HCT116 (cell line): Measurements from ENCODE around the gene NKX2-2. TPM values are rescaled to one million over a fixed set of nuclear protein-coding genes. Genes with fewer than 3 reads are reported as not detected.

ENCODE experiments used
- ATAC-seq: fragments of 200-7000 bp; cut with Tn5 transposase; 2 replicates; pipeline ENCODE4 v1.9.1; 2020; ENCODE audit warnings: mild to moderate bottlenecking, moderate library complexity
- BruUV-seq: library from RNA; stranded (reverse); fragments of 400-500 nt; replicated peaks from 2 replicates; lab custom pipeline; 2021; lab: Mats Ljungman, UMichigan
- CTCF ChIA-PET: fragments of 300-600 bp; sonication (Branson Sonifier 250); formaldehyde crosslinking; loops from one replicate; lab custom pipeline; 2021; ENCODE audit warnings: antibody characterized with exemption; lab: Charles Lee
- POLR2A ChIA-PET: fragments of 300-600, 350-600 bp; sonication (Branson Sonifier 250); formaldehyde crosslinking; loops from one replicate; lab custom pipeline; 2021; ENCODE audit warnings: antibody characterized with exemption; lab: Charles Lee
- RAD21 ChIA-PET, 2 experiments: fragments of 300-600 bp; sonication (Branson Sonifier 250); formaldehyde crosslinking; loops; one replicate each; lab custom pipeline; 2023; ENCODE audit warnings: low total read pairs in 2 of 2; ENCODE audit not compliant: uncharacterized antibody in 2 of 2, unreplicated experiment in 2 of 2, low non-redundant PET in 1 of 2; lab: Charles Lee
- DNase-seq: peaks from one replicate; pipeline ENCODE4 v3.0.0-alpha.2; 2010; ENCODE audit warnings: low read depth, low spot score
- H2AFZ ChIP-seq: fragments of 200-600 bp; shearing (Covaris generic), sonication (generic); 2 replicates; pipeline ENCODE4 v1.6.1; 2017; ENCODE audit warnings: low read depth, mixed run types, mixed read lengths, antibody characterized with exemption, low read length; ENCODE audit not compliant: poor library complexity, severe bottlenecking
- H3K27ac ChIP-seq: 2 replicates; pipeline ENCODE4 v1.5.1; 2012; ENCODE audit warnings: low read depth, low read length
- H3K27me3 ChIP-seq: fragments of 200-600 bp; sonication (generic); 2 replicates; pipeline ENCODE4 v1.6.1; 2016; ENCODE audit warnings: mixed run types, low read length, mixed read lengths; ENCODE audit not compliant: insufficient read depth
- H3K36me3 ChIP-seq, 2 experiments: fragments of 200-500 bp in 1 of 2; fragments of 200-600 bp in 1 of 2; sonication (Bioruptor generic) in 1 of 2; sonication (generic) in 1 of 2; 2 replicates each; pipeline versions ENCODE4 v1.5.1 to v1.6.1; 2014 to 2016; ENCODE audit warnings: low read length in 2 of 2, inconsistent platforms in 1 of 2, mixed read lengths in 1 of 2, mixed run types in 1 of 2; ENCODE audit not compliant: insufficient read depth in 2 of 2, control insufficient read depth in 1 of 2
- H3K4me1 ChIP-seq, 2 experiments: fragments of 200-600 bp in 1 of 2; sonication (generic) in 1 of 2; 2 replicates each; pipeline versions ENCODE4 v1.5.1 to v1.6.1; 2012 to 2017; ENCODE audit warnings: low read length in 2 of 2, inconsistent platforms in 1 of 2, mild to moderate bottlenecking in 1 of 2, mixed read lengths in 1 of 2, mixed run types in 1 of 2, moderate library complexity in 1 of 2; ENCODE audit not compliant: insufficient read depth in 2 of 2, control insufficient read depth in 1 of 2
- H3K4me2 ChIP-seq: fragments of 200-600 bp; sonication (generic); 2 replicates; pipeline ENCODE4 v1.6.1; 2017; ENCODE audit warnings: mixed run types, low read length, mixed read lengths
- H3K4me3 ChIP-seq, 2 experiments: fragments of 200-600 bp in 1 of 2; sonication (generic) in 1 of 2; replicated peaks in 1 of 2; 2 replicates each; pipeline ENCODE4 v1.5.1; 2011 to 2016; ENCODE audit warnings: low read length in 2 of 2, control low read depth in 1 of 2, low read depth in 1 of 2, mild to moderate bottlenecking in 1 of 2, mixed read lengths in 1 of 2, mixed run types in 1 of 2
- H3K79me2 ChIP-seq: fragments of 200-600 bp; sonication (generic); 2 replicates; pipeline ENCODE4 v1.6.1; 2017; ENCODE audit warnings: mild to moderate bottlenecking, mixed run types, low read length, moderate library complexity, mixed read lengths; ENCODE audit not compliant: insufficient read depth
- H3K9ac ChIP-seq: fragments of 200-600 bp; sonication (generic); 2 replicates; pipeline ENCODE4 v1.6.1; 2016; ENCODE audit warnings: low read length, mixed read lengths
- H3K9me2 ChIP-seq: fragments of 200-600 bp; sonication (generic), shearing (Covaris generic); 2 replicates; pipeline ENCODE4 v1.6.1; 2017; ENCODE audit warnings: mixed run types, mild to moderate bottlenecking, moderate library complexity; ENCODE audit not compliant: insufficient read depth
- H3K9me3 ChIP-seq, 2 experiments: fragments of 200-500 bp in 1 of 2; fragments of 200-600 bp in 1 of 2; sonication (Bioruptor generic) in 1 of 2; sonication (generic) in 1 of 2; 2 replicates each; pipeline ENCODE4 v1.6.1; 2014 to 2017; ENCODE audit warnings: low read length in 2 of 2, mixed read lengths in 2 of 2, inconsistent platforms in 1 of 2, low read depth in 1 of 2, mild to moderate bottlenecking in 1 of 2, mixed run types in 1 of 2, moderate library complexity in 1 of 2; ENCODE audit not compliant: control insufficient read depth in 1 of 2, insufficient read depth in 1 of 2
- H4K20me1 ChIP-seq: fragments of 200-600 bp; sonication (generic), shearing (Covaris generic); 2 replicates; pipeline ENCODE4 v1.6.1; 2017; ENCODE audit warnings: mixed run types, mild to moderate bottlenecking, moderate library complexity; ENCODE audit not compliant: insufficient read depth
- CBX3 ChIP-seq: IDR thresholded peaks from 2 replicates; pipeline ENCODE4 v1.6.1; 2012; ENCODE audit warnings: low read depth
- EGR1 ChIP-seq: IDR thresholded peaks from 2 replicates; pipeline ENCODE4 v1.6.1; 2012; ENCODE audit warnings: low read depth
- ELF1 ChIP-seq: IDR thresholded peaks from 2 replicates; pipeline ENCODE4 v1.6.1; 2012; ENCODE audit warnings: low read depth, borderline replicate concordance
- EZH2 ChIP-seq: fragments of 200-600 bp; sonication (generic); IDR thresholded peaks from 2 replicates; pipeline ENCODE4 v1.6.1; 2017; ENCODE audit warnings: antibody characterized with exemption, mixed run types
- EZH2phosphoT487 ChIP-seq: fragments of 200-600 bp; IDR thresholded peaks from 2 replicates; pipeline ENCODE4 v1.6.1; 2018; ENCODE audit warnings: antibody characterized with exemption, borderline replicate concordance
- JUND ChIP-seq: IDR thresholded peaks from 2 replicates; pipeline ENCODE4 v1.6.1; 2012
- RAD21 ChIP-seq: IDR thresholded peaks from 2 replicates; pipeline ENCODE4 v1.6.1; 2012; ENCODE audit warnings: low read depth, mild to moderate bottlenecking
- SP1 ChIP-seq: IDR thresholded peaks from 2 replicates; pipeline ENCODE4 v1.6.1; 2012; ENCODE audit warnings: low read depth
- SRF ChIP-seq: IDR thresholded peaks from 2 replicates; pipeline ENCODE4 v1.6.1; 2012; ENCODE audit warnings: low read depth
- YY1 ChIP-seq: IDR thresholded peaks from 2 replicates; pipeline ENCODE4 v1.6.1; 2011; ENCODE audit warnings: low read length, low read depth, moderate library complexity, mild to moderate bottlenecking; ENCODE audit not compliant: insufficient replicate concordance; ENCODE audit errors: extremely low read depth
- ZFX ChIP-seq: fragments of 450-650 bp; IDR thresholded peaks from 2 replicates; pipeline ENCODE4 v1.6.1; 2017
- ZNF274 ChIP-seq: fragments of 200-500 bp; sonication (Bioruptor generic); IDR thresholded peaks from 2 replicates; pipeline ENCODE4 v1.6.1; 2014; ENCODE audit warnings: mild to moderate bottlenecking, low read depth, low read length, inconsistent platforms
- intact Hi-C: fragments of 100-400 bp; cut with micrococcal nuclease; formaldehyde crosslinking; loops from 2 replicates; pipeline ENCODE4 v1.10.0; 2022
- total RNA-seq: library from RNA; stranded (reverse); gene quantifications from one replicate; pipeline ENCODE4 v1.2.1, GENCODE V29; 2021; ENCODE audit not compliant: unreplicated experiment
- TF ChIP-seq, protein P1 (sequence below), 3 experiments: fragments of 200-600 bp in 1 of 3; sonication (generic) in 1 of 3; IDR thresholded peaks in 2 of 3; conservative IDR thresholded peaks in 1 of 3; 2 replicates each; pipeline ENCODE4 v1.5.1; 2012 to 2017; ENCODE audit warnings: low read depth in 2 of 3, low read length in 2 of 3, antibody characterized with exemption in 1 of 3, borderline replicate concordance in 1 of 3, control low read depth in 1 of 3, mild to moderate bottlenecking in 1 of 3, mixed read lengths in 1 of 3, mixed run types in 1 of 3, moderate library complexity in 1 of 3; ENCODE audit not compliant: insufficient read depth in 1 of 3

NKX2-2 gene
- total RNA-seq, 1 experiment from 2014 or later, result not detected

DNA sequence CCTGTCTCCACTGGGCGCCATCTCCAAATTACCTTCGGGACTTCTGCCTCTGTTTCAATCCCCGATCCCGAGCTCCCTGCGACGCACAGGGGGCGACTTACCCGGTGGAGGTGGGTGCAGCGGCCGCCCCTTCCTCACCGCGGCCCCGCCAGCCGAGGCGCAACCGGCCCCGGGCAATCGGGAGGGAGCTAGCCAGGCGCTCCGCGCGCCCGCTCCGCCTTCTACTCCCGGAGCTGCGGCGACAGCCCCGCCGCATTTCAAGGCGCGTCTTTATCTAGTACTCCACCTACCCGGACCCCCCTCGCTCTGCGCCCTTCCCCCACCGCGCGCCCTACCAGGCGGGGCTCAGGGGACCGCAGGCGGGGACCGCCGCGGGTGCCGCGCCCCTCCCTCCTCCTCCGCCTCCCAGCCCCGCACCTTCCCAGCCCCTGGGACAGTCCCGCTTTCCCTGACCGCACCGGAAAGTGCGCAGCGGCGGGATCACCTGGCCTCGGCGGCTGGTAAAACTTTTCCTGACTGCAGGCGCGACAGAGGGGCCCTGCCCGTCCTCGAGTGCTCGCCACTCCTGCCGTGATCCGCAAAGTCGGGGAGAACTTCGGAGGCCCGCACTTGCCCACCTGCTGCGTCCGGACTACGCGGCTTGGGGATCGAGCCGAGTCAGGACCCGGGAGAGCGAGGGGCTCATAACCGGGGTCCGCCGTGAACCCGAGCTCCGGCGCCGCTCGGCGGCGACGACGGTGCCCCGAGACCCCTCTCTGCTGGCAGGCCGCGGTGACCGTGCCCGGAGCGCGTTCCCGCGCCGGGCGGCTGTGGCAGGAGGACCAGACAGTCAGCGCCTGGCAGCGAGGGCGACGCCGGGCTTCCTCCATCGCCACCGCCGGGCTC lies 8.0 kb upstream of the NKX2-2 start:
- intact Hi-C loops, result no loop called here
- H2AFZ ChIP-seq, result no peak overlapping the region
- BruUV-seq, result no TSS peak
- no peaks in the 10 kb centered on the region for H4K20me1 ChIP-seq
- ChIA-PET RAD21 (interaction anchor here in 1 of 2 experiments (0.8 kb wide), 1 partner anchor 1398 kb away, joined by 4 read pairs; no protein-coding TSS in a partner anchor), CTCF (no interaction called here), POLR2A (no interaction called here)
- no peak overlapping the region for H3K9ac ChIP-seq
- no peak overlapping the region for H3K4me2 ChIP-seq
- H3K79me2 ChIP-seq, result no peaks in the 10 kb centered on the region
- no peaks in the 10 kb centered on the region for H3K9me2 ChIP-seq
- TF ChIP-seq YY1 (no peak), ZNF274 (no peak), CBX3 (no peak)
- DNase-seq, result no peak
- H3K9me3 ChIP-seq, result no peaks in the 10 kb centered on the region
- peaks cover 10% of the 10 kb centered on the region; the same call in 1 of the 2 replicates for H3K27me3 ChIP-seq
- H3K4me3 ChIP-seq, result no peak overlapping the region
- ATAC-seq, result no peak
- no peaks in the 10 kb centered on the region for H3K4me1 ChIP-seq
- H3K36me3 ChIP-seq, result no peaks in the 10 kb centered on the region
- H3K27ac ChIP-seq, result no peak overlapping the region

DNA sequence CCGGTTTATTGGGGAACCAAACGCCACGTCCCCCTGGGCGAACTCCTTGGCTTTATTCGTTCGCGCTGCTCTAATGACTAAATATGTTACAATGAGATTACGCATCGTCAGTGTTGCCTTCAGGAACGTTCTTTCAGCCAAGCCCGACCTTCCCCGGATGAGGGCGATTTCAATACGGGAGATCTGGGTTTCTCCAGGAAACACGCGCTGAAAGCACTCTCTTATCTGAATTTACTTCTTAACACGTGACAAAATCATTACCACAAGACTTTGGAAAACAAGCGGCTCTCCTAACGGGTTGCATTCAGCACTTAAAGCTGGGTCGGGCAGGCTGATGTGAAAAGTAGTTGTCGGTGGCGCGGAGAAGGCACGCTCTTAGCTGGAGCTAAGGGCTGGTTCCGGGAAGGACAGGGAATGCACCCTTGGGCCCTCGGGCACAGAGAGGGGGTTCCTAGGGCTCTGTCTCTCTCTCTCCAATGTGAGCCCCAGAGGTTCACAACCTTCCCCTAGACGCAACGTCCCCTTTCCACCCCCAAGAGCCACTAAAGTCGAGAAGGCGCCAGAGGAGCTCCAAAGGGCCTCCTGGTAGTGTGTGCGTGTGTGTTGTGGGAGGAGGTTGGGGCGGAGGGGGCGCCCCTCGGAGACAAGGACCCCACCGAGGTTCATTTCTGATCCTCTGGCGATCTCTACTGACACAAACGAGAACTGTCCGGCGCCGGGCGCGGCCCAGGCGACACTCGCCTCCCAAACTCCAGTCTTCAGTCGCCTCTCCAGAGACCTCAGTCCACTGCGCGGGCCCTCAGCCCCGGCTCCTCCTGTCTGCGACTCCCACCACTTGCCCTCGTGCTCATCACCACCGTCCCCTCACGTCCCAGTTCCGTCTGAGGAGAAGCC lies 7.1 kb upstream of the NKX2-2 start:
- Histone ChIP-seq H3K9me2 (no peaks in the 10 kb centered on the region), H3K9me3 (no peaks in the 10 kb centered on the region), H3K9ac (no peak overlapping the region), H2AFZ (no peak overlapping the region), H3K79me2 (no peaks in the 10 kb centered on the region), H3K4me3 (no peak overlapping the region), H3K36me3 (no peaks in the 10 kb centered on the region), H3K4me1 (no peaks in the 10 kb centered on the region), H3K27me3 (peaks cover 4% of the 10 kb centered on the region; the same call in 1 of the 2 replicates), H3K4me2 (no peak overlapping the region), H4K20me1 (no peaks in the 10 kb centered on the region), H3K27ac (no peak overlapping the region)
- ChIA-PET CTCF (no interaction called here), RAD21 (no interaction called here), POLR2A (no interaction called here)
- BruUV-seq, result no TSS peak
- ATAC-seq, result no peak
- no peak for DNase-seq
- intact Hi-C loops, result no loop called here
- no peak for TF ChIP-seq SRF
- TF ChIP-seq JUND, result no peak
- TF ChIP-seq EGR1, result no peak
- no peak for TF ChIP-seq SP1
- TF ChIP-seq RAD21, result no peak
- no peak for TF ChIP-seq ZFX
- TF ChIP-seq, protein P1, sequence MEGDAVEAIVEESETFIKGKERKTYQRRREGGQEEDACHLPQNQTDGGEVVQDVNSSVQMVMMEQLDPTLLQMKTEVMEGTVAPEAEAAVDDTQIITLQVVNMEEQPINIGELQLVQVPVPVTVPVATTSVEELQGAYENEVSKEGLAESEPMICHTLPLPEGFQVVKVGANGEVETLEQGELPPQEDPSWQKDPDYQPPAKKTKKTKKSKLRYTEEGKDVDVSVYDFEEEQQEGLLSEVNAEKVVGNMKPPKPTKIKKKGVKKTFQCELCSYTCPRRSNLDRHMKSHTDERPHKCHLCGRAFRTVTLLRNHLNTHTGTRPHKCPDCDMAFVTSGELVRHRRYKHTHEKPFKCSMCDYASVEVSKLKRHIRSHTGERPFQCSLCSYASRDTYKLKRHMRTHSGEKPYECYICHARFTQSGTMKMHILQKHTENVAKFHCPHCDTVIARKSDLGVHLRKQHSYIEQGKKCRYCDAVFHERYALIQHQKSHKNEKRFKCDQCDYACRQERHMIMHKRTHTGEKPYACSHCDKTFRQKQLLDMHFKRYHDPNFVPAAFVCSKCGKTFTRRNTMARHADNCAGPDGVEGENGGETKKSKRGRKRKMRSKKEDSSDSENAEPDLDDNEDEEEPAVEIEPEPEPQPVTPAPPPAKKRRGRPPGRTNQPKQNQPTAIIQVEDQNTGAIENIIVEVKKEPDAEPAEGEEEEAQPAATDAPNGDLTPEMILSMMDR (IDR thresholded peaks at IDR 0.05 in 2 of 3, conservative IDR thresholded peaks at IDR 0.05 in 1 of 3; ENCODE audit: borderline replicate concordance in 1 of 3, insufficient read depth in 1 of 3, low read depth in 2 of 3, low read length in 2 of 3), result no peak
- TF ChIP-seq ELF1, result no peak
- TF ChIP-seq EZH2, result no peak
- no peak for TF ChIP-seq EZH2phosphoT487
- no peak for TF ChIP-seq CBX3
